ENCODE measurements around the gene CARD14. TPM values are rescaled to one million over a fixed set of nuclear protein-coding genes. Genes with fewer than 3 reads are reported as not detected.

CARD14 gene
- total and polyA plus RNA-seq, 2 experiments from 2014 or later, result 2.7 to 2.9 TPM

DNA sequence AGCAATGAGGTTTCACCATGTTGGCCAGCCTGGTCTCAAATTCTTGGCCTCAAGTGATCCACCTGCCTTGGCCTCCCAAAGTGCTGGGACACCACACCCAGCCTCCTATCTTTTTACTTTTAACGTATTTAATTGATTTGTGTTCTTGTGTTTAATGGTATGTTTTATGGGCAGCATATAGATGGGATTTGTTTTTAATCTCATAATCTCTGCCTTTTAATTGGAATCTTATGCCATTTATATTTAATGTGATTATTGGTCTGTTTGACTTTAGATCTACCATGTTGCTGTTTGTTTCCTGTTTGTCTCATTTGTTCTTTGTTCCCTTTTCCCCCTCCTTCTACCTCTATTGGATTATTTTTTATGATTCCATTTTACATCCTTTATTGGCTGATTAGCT is 62.6 kb downstream of the CARD14 start:
- Histone ChIP-seq H3K9me3 (ENCODE audit: low read depth) (no peaks in the 10 kb centered on the region), H3K27me3 (no peaks in the 10 kb centered on the region), H3K27ac (no peak overlapping the region), H3K36me3 (peaks cover 4% of the 10 kb centered on the region), H3K4me1 (ENCODE audit: low read depth) (no peaks in the 10 kb centered on the region), H3K4me3 (no peak overlapping the region)
- no peak for TF ChIP-seq CTCF (IDR thresholded peaks at IDR 0.05; ENCODE audit: low read depth, low read length)
- DNase-seq (ENCODE audit: low read depth in 1 of 2, low spot score in 1 of 2), result no peak

DNA sequence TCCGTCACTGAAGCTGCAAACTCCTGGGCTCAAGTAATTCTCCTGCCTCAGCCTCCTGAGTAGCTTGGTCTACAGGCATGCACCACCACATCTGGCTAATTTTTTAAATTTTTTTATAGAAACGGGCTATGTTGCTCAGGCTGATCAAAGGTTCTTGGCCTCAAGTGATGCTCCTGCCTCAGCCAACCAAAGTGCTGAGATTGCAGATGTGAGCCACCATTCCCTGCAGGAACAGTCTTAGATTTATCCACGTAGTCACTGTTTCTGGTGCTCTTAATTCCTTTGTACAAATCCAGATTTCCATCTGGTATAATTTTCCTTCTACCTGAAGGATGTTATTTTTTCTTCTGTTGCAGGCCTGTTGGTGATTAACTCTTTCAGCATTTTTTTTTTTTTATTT is 63.4 kb downstream of the CARD14 start:
- Histone ChIP-seq H3K4me3 (no peak overlapping the region), H3K36me3 (peaks cover 9% of the 10 kb centered on the region), H3K27me3 (no peaks in the 10 kb centered on the region), H3K4me1 (ENCODE audit: low read depth) (no peaks in the 10 kb centered on the region), H3K27ac (no peak overlapping the region), H3K9me3 (ENCODE audit: low read depth) (no peaks in the 10 kb centered on the region)
- DNase-seq (ENCODE audit: low read depth in 1 of 2, low spot score in 1 of 2), result no peak
- no peak for TF ChIP-seq CTCF (IDR thresholded peaks at IDR 0.05; ENCODE audit: low read depth, low read length)

GRCh38 chr17:80236911-80237310 is 67.1 kb downstream of the CARD14 start:
- no peak overlapping the region for H3K27ac ChIP-seq
- no peaks in the 10 kb centered on the region for H3K9me3 ChIP-seq (ENCODE audit: low read depth)
- no peaks in the 10 kb centered on the region for H3K4me1 ChIP-seq (ENCODE audit: low read depth)
- no peak overlapping the region for H3K4me3 ChIP-seq
- H3K27me3 ChIP-seq, result no peaks in the 10 kb centered on the region
- DNase-seq (ENCODE audit: low read depth in 1 of 2, low spot score in 1 of 2), result no peak
- no peak for TF ChIP-seq CTCF (IDR thresholded peaks at IDR 0.05; ENCODE audit: low read depth, low read length)
- H3K36me3 ChIP-seq, result peaks cover 17% of the 10 kb centered on the region

DNA sequence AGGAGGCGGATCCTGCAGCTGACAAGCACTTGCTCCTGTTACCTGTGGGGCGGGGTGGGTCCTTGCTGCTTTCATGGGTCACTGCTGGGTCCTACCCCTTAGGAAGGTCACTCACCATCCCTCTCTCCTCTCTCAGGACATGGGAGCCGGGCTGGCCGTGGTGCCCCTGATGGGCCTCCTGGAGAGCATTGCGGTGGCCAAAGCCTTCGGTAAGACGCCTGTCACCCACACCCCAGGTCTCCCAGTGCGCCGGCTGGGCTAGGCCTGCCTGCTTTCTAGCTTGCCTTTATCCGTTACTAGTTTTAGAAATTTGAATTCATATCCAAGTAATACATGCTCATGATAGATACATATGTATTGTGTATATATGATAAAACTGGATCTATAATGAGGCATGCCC is 67.6 kb downstream of the CARD14 start:
- no peak for DNase-seq (ENCODE audit: low read depth in 1 of 2, low spot score in 1 of 2)
- Histone ChIP-seq H3K36me3 (peaks cover 21% of the 10 kb centered on the region), H3K4me1 (ENCODE audit: low read depth) (no peaks in the 10 kb centered on the region), H3K4me3 (no peak overlapping the region), H3K9me3 (ENCODE audit: low read depth) (no peaks in the 10 kb centered on the region), H3K27me3 (no peaks in the 10 kb centered on the region), H3K27ac (no peak overlapping the region)
- TF ChIP-seq CTCF (IDR thresholded peaks at IDR 0.05; ENCODE audit: low read depth, low read length), result no peak

GRCh38 chr17:80242505-80242904 is 72.7 kb downstream of the CARD14 start:
- Histone ChIP-seq H3K27me3 (no peaks in the 10 kb centered on the region), H3K27ac (no peak overlapping the region), H3K4me1 (ENCODE audit: low read depth) (no peaks in the 10 kb centered on the region), H3K4me3 (no peak overlapping the region), H3K9me3 (ENCODE audit: low read depth) (no peaks in the 10 kb centered on the region), H3K36me3 (peaks cover 21% of the 10 kb centered on the region)
- no peak for TF ChIP-seq CTCF (IDR thresholded peaks at IDR 0.05; ENCODE audit: low read depth, low read length)
- DNase-seq (ENCODE audit: low read depth in 1 of 2, low spot score in 1 of 2), result no peak

Data from cardiac muscle cell (in vitro differentiated cells and primary cell).